Thoracic aorta (tissue), 2 donors: ENCODE measurements around the gene SIX3. TPM values are rescaled to one million over a fixed set of nuclear protein-coding genes. Genes with fewer than 3 reads are reported as not detected.

ENCODE experiments used
- ATAC-seq: fragments of 150-250 bp; one replicate; pipeline ENCODE4 v1.8.0; 2017; ENCODE audit warnings: low read depth; ENCODE audit not compliant: insufficient number of reproducible peaks, low FRiP score
- DNase-seq: peaks from one replicate; pipeline ENCODE4 v3.0.0-alpha.2; 2020; ENCODE audit warnings: low spot score
- H3K27ac ChIP-seq, 2 donors: fragments of 200-600 bp; sonication (generic); 1 replicate in 1 of 2; 2 replicates in 1 of 2; pipeline ENCODE4 v1.5.1; 2016; ENCODE audit warnings: mild to moderate bottlenecking in 2 of 2, moderate library complexity in 2 of 2
- H3K27me3 ChIP-seq: fragments of 200-600 bp; sonication (generic); replicated peaks from 2 replicates; pipeline ENCODE4 v1.6.0; 2016; ENCODE audit warnings: mild to moderate bottlenecking; ENCODE audit not compliant: insufficient read depth
- H3K36me3 ChIP-seq: fragments of 200-600 bp; sonication (generic); one replicate; pipeline ENCODE4 v1.5.1; 2016
- H3K4me1 ChIP-seq, 2 donors: fragments of 200-600 bp; sonication (generic); 1 replicate in 1 of 2; 2 replicates in 1 of 2; pipeline versions ENCODE4 v1.5.1 to v1.6.0; 2016; ENCODE audit warnings: low read depth in 2 of 2, mild to moderate bottlenecking in 1 of 2; ENCODE audit not compliant: control insufficient read depth in 1 of 2
- H3K4me3 ChIP-seq: fragments of 200-600 bp; sonication (generic); 2 replicates; pipeline ENCODE4 v1.5.1; 2016; ENCODE audit warnings: mild to moderate bottlenecking
- H3K9me3 ChIP-seq: fragments of 200-600 bp; sonication (generic); 2 replicates; pipeline ENCODE4 v1.5.1; 2016
- CTCF ChIP-seq: fragments of 200-600 bp; sonication (generic); IDR thresholded peaks from one replicate; pipeline ENCODE4 v1.5.1; 2019; ENCODE audit warnings: antibody characterized with exemption
- total RNA-seq, 2 donors: library from RNA; depleted of rRNA; stranded (reverse); fragments of >200 nt; gene quantifications; one replicate each; pipeline versions ENCODE4 v1.1.0 to v1.2.3, GENCODE V29; 2016

SIX3 gene
- total RNA-seq, 2 donors from 2014 or later = 0.14 TPM; not detected in 1

GRCh38 chr2:44944102-44944951 lies 2.8 kb downstream of the SIX3 start:
- Histone ChIP-seq H3K4me1 (peaks cover 15 to 25% of the 10 kb centered on the region in 2 donors), H3K36me3 (no peaks in the 10 kb centered on the region), H3K27me3 (peaks cover 4% of the 10 kb centered on the region), H3K4me3 (peak overlapping the region; percentile 50), H3K9me3 (no peaks in the 10 kb centered on the region), H3K27ac (no peak overlapping the region)
- no peak for TF ChIP-seq CTCF
- DNase-seq (no peak), ATAC-seq (no peak)

- peaks cover 18 to 30% of the 10 kb centered on the region in 2 donors for H3K4me1 ChIP-seq
- H3K27ac ChIP-seq = no peak overlapping the region
- no peak for TF ChIP-seq CTCF
- ATAC-seq (no peak), DNase-seq (no peak)
- H3K27me3 ChIP-seq = peaks cover 4% of the 10 kb centered on the region
- no peaks in the 10 kb centered on the region for H3K36me3 ChIP-seq
- H3K4me3 ChIP-seq = peak overlapping the region; percentile 50
- H3K9me3 ChIP-seq = no peaks in the 10 kb centered on the region
Observed at GRCh38 chr2:44944952-44945612, 3.6 kb downstream of the SIX3 start.

- no peak for TF ChIP-seq CTCF
- no peaks in the 10 kb centered on the region for H3K36me3 ChIP-seq
- peaks cover 18 to 30% of the 10 kb centered on the region in 2 donors for H3K4me1 ChIP-seq
- no peak for ATAC-seq
- DNase-seq = no peak
- H3K27ac ChIP-seq = no peak overlapping the region
- H3K27me3 ChIP-seq = peaks cover 4% of the 10 kb centered on the region
- H3K9me3 ChIP-seq = no peaks in the 10 kb centered on the region
- no peak overlapping the region for H3K4me3 ChIP-seq
Observed at GRCh38 chr2:44945676-44946371, 4.3 kb downstream of the SIX3 start.

- no peak for DNase-seq
- ATAC-seq = no peak
- no peak overlapping the region for H3K27ac ChIP-seq
- H3K36me3 ChIP-seq = no peaks in the 10 kb centered on the region
- peaks cover 4% of the 10 kb centered on the region for H3K27me3 ChIP-seq
- no peak overlapping the region for H3K4me3 ChIP-seq
- TF ChIP-seq CTCF = no peak
- peaks cover 14 to 23% of the 10 kb centered on the region in 2 donors for H3K4me1 ChIP-seq
- H3K9me3 ChIP-seq = no peaks in the 10 kb centered on the region
Observed at GRCh38 chr2:44946372-44947027, 5.0 kb downstream of the SIX3 start.
